ENCODE results near the gene MAP1B. TPM values are rescaled to one million over a fixed set of nuclear protein-coding genes. Genes with fewer than 3 reads are reported as not detected.

MAP1B gene
- total and polyA plus RNA-seq, 2 of the 4 experiments (the other 2 are of a cell fraction): 41.1 to 183 TPM

- TF ChIP-seq CEBPB (IDR thresholded peaks at IDR 0.05; ENCODE audit: low read depth, low read length) (no peak), CTCF (conservative IDR thresholded peaks at IDR 0.05; ENCODE audit: low read depth, low read length) (no peak), RAD21 (IDR thresholded peaks at IDR 0.05; ENCODE audit: low read length) (no peak), SMC3 (IDR thresholded peaks at IDR 0.05; ENCODE audit: low read depth, low read length) (no peak), POLR2A (IDR thresholded peaks at IDR 0.05; ENCODE audit: low read depth, low read length) (no peak), NFE2L2 (IDR thresholded peaks at IDR 0.05; ENCODE audit: low read depth, low read length) (no peak), MAZ (IDR thresholded peaks at IDR 0.05; ENCODE audit: borderline replicate concordance, low read depth, low read length) (no peak), RFX5 (IDR thresholded peaks at IDR 0.05; ENCODE audit: low read depth, low read length) (no peak), BHLHE40 (IDR thresholded peaks at IDR 0.05; ENCODE audit: low read depth, low read length) (no peak), RCOR1 (IDR thresholded peaks at IDR 0.05; ENCODE audit: insufficient replicate concordance, low read length) (no peak), MAFK (IDR thresholded peaks at IDR 0.05; ENCODE audit: low read depth, low read length) (no peak)
- TF ChIP-seq, protein P1, sequence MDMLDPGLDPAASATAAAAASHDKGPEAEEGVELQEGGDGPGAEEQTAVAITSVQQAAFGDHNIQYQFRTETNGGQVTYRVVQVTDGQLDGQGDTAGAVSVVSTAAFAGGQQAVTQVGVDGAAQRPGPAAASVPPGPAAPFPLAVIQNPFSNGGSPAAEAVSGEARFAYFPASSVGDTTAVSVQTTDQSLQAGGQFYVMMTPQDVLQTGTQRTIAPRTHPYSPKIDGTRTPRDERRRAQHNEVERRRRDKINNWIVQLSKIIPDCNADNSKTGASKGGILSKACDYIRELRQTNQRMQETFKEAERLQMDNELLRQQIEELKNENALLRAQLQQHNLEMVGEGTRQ (IDR thresholded peaks at IDR 0.05; ENCODE audit: low read depth, low read length): no peak
- TF ChIP-seq, protein P2, sequence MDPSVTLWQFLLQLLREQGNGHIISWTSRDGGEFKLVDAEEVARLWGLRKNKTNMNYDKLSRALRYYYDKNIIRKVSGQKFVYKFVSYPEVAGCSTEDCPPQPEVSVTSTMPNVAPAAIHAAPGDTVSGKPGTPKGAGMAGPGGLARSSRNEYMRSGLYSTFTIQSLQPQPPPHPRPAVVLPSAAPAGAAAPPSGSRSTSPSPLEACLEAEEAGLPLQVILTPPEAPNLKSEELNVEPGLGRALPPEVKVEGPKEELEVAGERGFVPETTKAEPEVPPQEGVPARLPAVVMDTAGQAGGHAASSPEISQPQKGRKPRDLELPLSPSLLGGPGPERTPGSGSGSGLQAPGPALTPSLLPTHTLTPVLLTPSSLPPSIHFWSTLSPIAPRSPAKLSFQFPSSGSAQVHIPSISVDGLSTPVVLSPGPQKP (IDR thresholded peaks at IDR 0.05; ENCODE audit: borderline replicate concordance, low read depth, low read length): no peak
- no peak overlapping the region for H4K8ac ChIP-seq (ENCODE audit: low read depth in 2 of 2, low read length in 2 of 2)
- no peak overlapping the region for H3K27ac ChIP-seq (ENCODE audit: insufficient read depth, low read length)
- no peaks in the 10 kb centered on the region for H3K27me3 ChIP-seq (ENCODE audit: control insufficient read depth, insufficient read depth, low read length)
- in situ Hi-C loops (cut with MboI; ENCODE audit: low sequenced_read_pairs): no loop called here
- no peak overlapping the region for H2BK120ac ChIP-seq (ENCODE audit: low read depth, low read length)
- peaks cover 30% of the 10 kb centered on the region for H3K36me3 ChIP-seq (ENCODE audit: control insufficient read depth, insufficient read depth, low read length)
- ATAC-seq (ENCODE audit: low read depth): no peak
- H4K20me1 ChIP-seq (ENCODE audit: insufficient read depth, low read length): 0 out of 2 replicates have a peak, but pooled peaks cover 3% of the 10 kb centered on the region
- H3K23ac ChIP-seq (ENCODE audit: low read depth, low read length): no peak overlapping the region
- H2AFZ ChIP-seq (replicated peaks; ENCODE audit: low read length, poor library complexity): no peak overlapping the region
- no peak overlapping the region for H3K18ac ChIP-seq (ENCODE audit: low read depth, low read length)
- H4K91ac ChIP-seq (ENCODE audit: insufficient read depth, low read depth, low read length): no peak overlapping the region
- no peak overlapping the region for H3K9ac ChIP-seq (ENCODE audit: low read depth, low read length)
- H3K56ac ChIP-seq (ENCODE audit: extremely low read depth, insufficient read depth, low read length): no peak overlapping the region
- no peak overlapping the region for H3K4me3 ChIP-seq (ENCODE audit: insufficient read depth, low read depth, low read length)
- H3K4me1 ChIP-seq (ENCODE audit: control insufficient read depth, insufficient read depth, low read length): peaks cover 3% of the 10 kb centered on the region
- no peak overlapping the region for H3K4ac ChIP-seq (ENCODE audit: low read depth, low read length)
- H3K4me2 ChIP-seq (ENCODE audit: low read depth, low read length): no peak overlapping the region
- H2BK15ac ChIP-seq (ENCODE audit: low read depth, low read length): no peak overlapping the region
- H3K14ac ChIP-seq (replicated peaks; ENCODE audit: low read depth, low read length): no peak overlapping the region
- H4K5ac ChIP-seq (ENCODE audit: low read depth, low read length): no peak overlapping the region
- H2AK9ac ChIP-seq (replicated peaks; ENCODE audit: low read depth, low read length, poor library complexity): no peak overlapping the region
- H3K9me3 ChIP-seq (ENCODE audit: control insufficient read depth, insufficient read depth, low read length): no peaks in the 10 kb centered on the region
- peaks cover 0 to 5% of the 10 kb centered on the region in 2 experiments; a peak in 1 of 4 replicates for H3K79me1 ChIP-seq (ENCODE audit: low read depth in 1 of 2, low read length in 2 of 2)
- intact Hi-C loops (cut with micrococcal nuclease): no loop called here
- no peak overlapping the region for H2AK5ac ChIP-seq (ENCODE audit: low read depth, low read length)
- no peak overlapping the region for H2BK20ac ChIP-seq (ENCODE audit: low read depth, low read length)
- no peak for DNase-seq
- ChIA-PET POLR2A (ENCODE audit: unreplicated experiment) (no interaction called here), CTCF (no interaction called here)
- WGBS, 2 experiments (ENCODE audit: extremely low coverage in 2 of 2, insufficient read length in 1 of 2): no CpG with 5 or more reads among the region's 1 CpG
- dilution Hi-C loops (cut with HindIII; ENCODE audit: low sequenced_read_pairs, unreplicated experiment): no loop called here
- no TSS peak for BruUV-seq (replicated peaks)
- peaks cover 5% of the 10 kb centered on the region for H3K9me1 ChIP-seq (ENCODE audit: insufficient read depth, low read length)
- H2BK5ac ChIP-seq (ENCODE audit: low read depth, low read length, poor library complexity, severe bottlenecking): no peak overlapping the region
Measured at GRCh38 chr5:72222521-72222920, 115.2 kb downstream of the MAP1B start.
